ENCODE data around the gene SLC25A19. TPM values are rescaled to one million over a fixed set of nuclear protein-coding genes. Genes with fewer than 3 reads are reported as not detected.

SLC25A19 gene
- total and polyA plus RNA-seq, 10 of the 15 experiments (the other 5 are each of a cell fraction or from before 2014, with no cell fraction given): 32.9 to 91.6 (median 53.7) TPM

DNA sequence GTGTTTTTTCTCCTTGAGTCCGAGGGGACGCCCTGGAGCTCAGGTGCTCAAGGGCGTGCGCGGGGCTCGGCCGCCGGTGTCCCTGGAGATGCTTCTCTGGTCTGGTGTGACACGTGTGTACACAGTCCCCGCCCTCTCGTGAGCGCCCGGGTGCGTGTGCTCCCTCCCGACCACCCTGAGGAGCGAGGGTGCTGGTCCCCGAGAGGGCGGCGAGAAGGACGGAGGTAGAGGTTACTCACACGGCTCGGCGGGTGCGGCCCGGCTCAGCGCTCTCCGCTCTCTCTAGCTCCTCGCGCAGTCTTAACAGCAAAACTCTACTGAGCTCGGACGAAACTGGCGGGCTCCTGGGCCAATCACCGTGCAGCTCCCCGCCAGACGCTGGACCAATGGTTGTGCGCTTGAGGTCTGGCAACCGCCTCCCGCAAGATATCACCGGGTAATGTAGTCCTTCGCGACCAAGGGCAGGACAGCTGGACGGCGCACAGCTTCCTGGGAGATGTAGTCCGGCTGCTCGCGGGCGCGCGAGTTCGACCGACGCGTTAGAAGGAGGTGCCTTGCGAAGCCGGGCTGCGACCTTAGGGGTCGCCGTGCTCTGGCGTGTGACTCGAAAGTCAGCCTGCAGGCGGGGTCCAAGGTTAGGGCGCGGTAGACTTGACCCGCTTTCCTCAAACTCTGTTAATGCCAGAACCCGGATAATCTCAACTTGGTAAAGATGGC is at the start of gene SLC25A19 (continued):
- peak; percentile 86 for TF ChIP-seq NFYB (IDR thresholded peaks at IDR 0.05; ENCODE audit: insufficient read depth, low read depth, low read length)
- no peak for TF ChIP-seq YBX1 (IDR thresholded peaks at IDR 0.05)
- peak; percentile 23; the same call in 1 of the 2 replicates for TF ChIP-seq GATAD2B (conservative IDR thresholded peaks at IDR 0.05; ENCODE audit: low read depth)
- peak; percentile 95 for TF ChIP-seq DPF2 (IDR thresholded peaks at IDR 0.05)
- peak; percentile 31; the same call in 1 of the 2 replicates for TF ChIP-seq MEF2A (IDR thresholded peaks at IDR 0.05; ENCODE audit: insufficient read depth, low read depth, low read length)
- TF ChIP-seq ZNF207 (IDR thresholded peaks at IDR 0.05; ENCODE audit: borderline replicate concordance): peak; percentile 45; the same call in 1 of the 2 replicates
- TF ChIP-seq, protein P1, sequence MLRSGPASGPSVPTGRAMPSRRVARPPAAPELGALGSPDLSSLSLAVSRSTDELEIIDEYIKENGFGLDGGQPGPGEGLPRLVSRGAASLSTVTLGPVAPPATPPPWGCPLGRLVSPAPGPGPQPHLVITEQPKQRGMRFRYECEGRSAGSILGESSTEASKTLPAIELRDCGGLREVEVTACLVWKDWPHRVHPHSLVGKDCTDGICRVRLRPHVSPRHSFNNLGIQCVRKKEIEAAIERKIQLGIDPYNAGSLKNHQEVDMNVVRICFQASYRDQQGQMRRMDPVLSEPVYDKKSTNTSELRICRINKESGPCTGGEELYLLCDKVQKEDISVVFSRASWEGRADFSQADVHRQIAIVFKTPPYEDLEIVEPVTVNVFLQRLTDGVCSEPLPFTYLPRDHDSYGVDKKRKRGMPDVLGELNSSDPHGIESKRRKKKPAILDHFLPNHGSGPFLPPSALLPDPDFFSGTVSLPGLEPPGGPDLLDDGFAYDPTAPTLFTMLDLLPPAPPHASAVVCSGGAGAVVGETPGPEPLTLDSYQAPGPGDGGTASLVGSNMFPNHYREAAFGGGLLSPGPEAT (IDR thresholded peaks at IDR 0.05; ENCODE audit: low read depth): 0 out of 2 replicates have a peak, but pooled peaks have one; percentile 3
- TF ChIP-seq ZNF384 (IDR thresholded peaks at IDR 0.05; ENCODE audit: borderline replicate concordance, low read depth, low read length): no peak
- peak; percentile 9; the same call in 1 of the 2 replicates for TF ChIP-seq RB1 (IDR thresholded peaks at IDR 0.05; ENCODE audit: borderline replicate concordance)
- peak; percentile 52 for TF ChIP-seq GABPA (IDR thresholded peaks at IDR 0.05; ENCODE audit: low read depth)
- peak; percentile 59; the same call in 1 of the 2 replicates for TF ChIP-seq RFX5 (IDR thresholded peaks at IDR 0.05; ENCODE audit: low read depth, low read length)
- TF ChIP-seq LARP7 (IDR thresholded peaks at IDR 0.05): 0 out of 2 replicates have a peak, but pooled peaks have one; percentile 44
- peak; percentile 86 for TF ChIP-seq TCF3 (IDR thresholded peaks at IDR 0.05; ENCODE audit: borderline replicate concordance, insufficient read depth, low read depth, low read length)
- TF ChIP-seq BCL11A (IDR thresholded peaks at IDR 0.05; ENCODE audit: low read depth, low read length): no peak
- peak; percentile 97 for TF ChIP-seq POLR2A (IDR thresholded peaks at IDR 0.05; ENCODE audit: low read depth, low read length)
- peak; percentile 71 for TF ChIP-seq YY1 (IDR thresholded peaks at IDR 0.05; ENCODE audit: low read depth, low read length)
- TF ChIP-seq KAT2A (conservative IDR thresholded peaks at IDR 0.05; ENCODE audit: control insufficient read depth, low read depth, low read length): no peak
- peak; percentile 34 to 73 for TF ChIP-seq BHLHE40 (IDR thresholded peaks at IDR 0.05; ENCODE audit: borderline replicate concordance in 1 of 2, low read depth in 2 of 2, low read length in 1 of 2)
- TF ChIP-seq KDM1A (IDR thresholded peaks at IDR 0.05; ENCODE audit: borderline replicate concordance): no peak
- TF ChIP-seq, protein P2, sequence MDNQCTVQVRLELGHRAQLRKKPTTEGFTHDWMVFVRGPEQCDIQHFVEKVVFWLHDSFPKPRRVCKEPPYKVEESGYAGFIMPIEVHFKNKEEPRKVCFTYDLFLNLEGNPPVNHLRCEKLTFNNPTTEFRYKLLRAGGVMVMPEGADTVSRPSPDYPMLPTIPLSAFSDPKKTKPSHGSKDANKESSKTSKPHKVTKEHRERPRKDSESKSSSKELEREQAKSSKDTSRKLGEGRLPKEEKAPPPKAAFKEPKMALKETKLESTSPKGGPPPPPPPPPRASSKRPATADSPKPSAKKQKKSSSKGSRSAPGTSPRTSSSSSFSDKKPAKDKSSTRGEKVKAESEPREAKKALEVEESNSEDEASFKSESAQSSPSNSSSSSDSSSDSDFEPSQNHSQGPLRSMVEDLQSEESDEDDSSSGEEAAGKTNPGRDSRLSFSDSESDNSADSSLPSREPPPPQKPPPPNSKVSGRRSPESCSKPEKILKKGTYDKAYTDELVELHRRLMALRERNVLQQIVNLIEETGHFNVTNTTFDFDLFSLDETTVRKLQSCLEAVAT (IDR thresholded peaks at IDR 0.05): no peak
- TF ChIP-seq TAF1 (IDR thresholded peaks at IDR 0.05; ENCODE audit: borderline replicate concordance, low read depth, low read length): peak; percentile 47; the same call in 1 of the 2 replicates
- TF ChIP-seq NRF1 (conservative IDR thresholded peaks at IDR 0.05; ENCODE audit: low read depth, low read length): 0 out of 2 replicates have a peak, but pooled peaks have one; percentile 13
- TF ChIP-seq, protein P3, sequence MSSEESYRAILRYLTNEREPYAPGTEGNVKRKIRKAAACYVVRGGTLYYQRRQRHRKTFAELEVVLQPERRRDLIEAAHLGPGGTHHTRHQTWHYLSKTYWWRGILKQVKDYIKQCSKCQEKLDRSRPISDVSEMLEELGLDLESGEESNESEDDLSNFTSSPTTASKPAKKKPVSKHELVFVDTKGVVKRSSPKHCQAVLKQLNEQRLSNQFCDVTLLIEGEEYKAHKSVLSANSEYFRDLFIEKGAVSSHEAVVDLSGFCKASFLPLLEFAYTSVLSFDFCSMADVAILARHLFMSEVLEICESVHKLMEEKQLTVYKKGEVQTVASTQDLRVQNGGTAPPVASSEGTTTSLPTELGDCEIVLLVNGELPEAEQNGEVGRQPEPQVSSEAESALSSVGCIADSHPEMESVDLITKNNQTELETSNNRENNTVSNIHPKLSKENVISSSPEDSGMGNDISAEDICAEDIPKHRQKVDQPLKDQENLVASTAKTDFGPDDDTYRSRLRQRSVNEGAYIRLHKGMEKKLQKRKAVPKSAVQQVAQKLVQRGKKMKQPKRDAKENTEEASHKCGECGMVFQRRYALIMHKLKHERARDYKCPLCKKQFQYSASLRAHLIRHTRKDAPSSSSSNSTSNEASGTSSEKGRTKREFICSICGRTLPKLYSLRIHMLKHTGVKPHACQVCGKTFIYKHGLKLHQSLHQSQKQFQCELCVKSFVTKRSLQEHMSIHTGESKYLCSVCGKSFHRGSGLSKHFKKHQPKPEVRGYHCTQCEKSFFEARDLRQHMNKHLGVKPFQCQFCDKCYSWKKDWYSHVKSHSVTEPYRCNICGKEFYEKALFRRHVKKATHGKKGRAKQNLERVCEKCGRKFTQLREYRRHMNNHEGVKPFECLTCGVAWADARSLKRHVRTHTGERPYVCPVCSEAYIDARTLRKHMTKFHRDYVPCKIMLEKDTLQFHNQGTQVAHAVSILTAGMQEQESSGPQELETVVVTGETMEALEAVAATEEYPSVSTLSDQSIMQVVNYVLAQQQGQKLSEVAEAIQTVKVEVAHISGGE (CRISPR knock-in tag; IDR thresholded peaks at IDR 0.05): no peak
- peak; percentile 87 for TF ChIP-seq SREBF1 (IDR thresholded peaks at IDR 0.05; ENCODE audit: low read length)
- 0 out of 4 replicates have a peak, but pooled peaks of 1 of the 2 experiments have one; percentile 57 for TF ChIP-seq IKZF2 (IDR thresholded peaks at IDR 0.05)
- TF ChIP-seq NBN (IDR thresholded peaks at IDR 0.05): no peak

Data from GM12878 (cell line).